Left lung (tissue), 10 donors: ENCODE data around the gene VPS13C. TPM values are rescaled to one million over a fixed set of nuclear protein-coding genes. Genes with fewer than 3 reads are reported as not detected.
A peak's percentile ranks its signal among the peaks of the same experiment; 100 is the strongest.

Source experiments
- ATAC-seq: fragments of 200-7000 bp; cut with Tn5 transposase; one replicate; pipeline ENCODE4 v1.9.1; 2020; ENCODE audit warnings: moderate library complexity
- DNase-seq, 4 donors: peaks; one replicate each; pipeline ENCODE4 v3.0.0-alpha.2; 2013 to 2020
- H3K27ac ChIP-seq, 2 donors: fragments of 200-600 bp; sonication (generic) in 1 of 2; one replicate each; pipeline versions ENCODE4 v1.5.0 to v1.8.0; 2020 to 2021
- H3K27me3 ChIP-seq, 2 donors: fragments of 200-600 bp; sonication (generic) in 1 of 2; one replicate each; pipeline versions ENCODE4 v1.5.0 to v1.8.0; 2020 to 2021
- H3K36me3 ChIP-seq, 2 donors: fragments of 200-600 bp; sonication (generic) in 1 of 2; one replicate each; pipeline versions ENCODE4 v1.5.0 to v1.8.0; 2020 to 2021
- H3K4me1 ChIP-seq, 2 donors: fragments of 200-600 bp; one replicate each; pipeline ENCODE4 v1.8.0; 2021
- H3K4me3 ChIP-seq, 2 donors: fragments of 200-600 bp; sonication (generic) in 1 of 2; one replicate each; pipeline versions ENCODE4 v1.5.0 to v1.8.0; 2020 to 2021; ENCODE audit warnings: mild to moderate bottlenecking in 1 of 2
- H3K9me3 ChIP-seq, 2 donors: fragments of 200-600 bp; sonication (generic) in 1 of 2; one replicate each; pipeline versions ENCODE4 v1.5.0 to v1.8.0; 2020 to 2021
- CTCF ChIP-seq, 2 donors: fragments of 200-600 bp; sonication (generic) in 1 of 2; IDR thresholded peaks; one replicate each; pipeline versions ENCODE4 v1.5.0 to v1.8.0; 2021; ENCODE audit warnings: antibody characterized with exemption in 2 of 2
- intact Hi-C, 2 donors: fragments of 100-400 bp; cut with DNase I; formaldehyde crosslinking; loops; one replicate each; pipeline versions ENCODE4 v1.11.2 to v1.14.2; 2022
- polyA plus RNA-seq, 6 donors: library from polyadenylated mRNA; unstranded; fragments of 120-200 nt; gene quantifications; one replicate each; pipeline ENCODE4 v1.2.1, GENCODE V29; 2013; ENCODE audit not compliant: insufficient read length in 6 of 6
- total RNA-seq, 2 donors: library from RNA; stranded (reverse); fragmentation: NEBNext Ultra II Directional; extraction: Animal tissue kit (Norgen Biotek cat#: 25700); gene quantifications; one replicate each; pipeline ENCODE4 v1.2.1, GENCODE V29; 2021
- donor health status: DM: no; HTN: yes; CAD: no.
- donor health status: DM: no; HTN: no; CAD: no.

VPS13C gene
- total and polyA plus RNA-seq, 8 donors, result 54.8 to 96.7 (median 61.4) TPM

- Histone ChIP-seq H3K9me3 (no peaks in the 10 kb centered on the region), H3K27me3 (no peaks in the 10 kb centered on the region), H3K27ac (no peak overlapping the region), H3K36me3 (peaks cover 0 to 86% of the 10 kb centered on the region in 2 donors), H3K4me1 (no peaks in the 10 kb centered on the region), H3K4me3 (no peak overlapping the region)
- no peak for TF ChIP-seq CTCF (IDR thresholded peaks at IDR 0.05)
- no peak for ATAC-seq
- intact Hi-C loops, result no loop called here
- DNase-seq, result no peak
Measured at GRCh38 chr15:61915640-61916039, 144.6 kb downstream of the VPS13C start.

GRCh38 chr15:61910839-61911369 lies 149.3 kb downstream of the VPS13C start:
- H3K9me3 ChIP-seq, result no peaks in the 10 kb centered on the region
- TF ChIP-seq CTCF (IDR thresholded peaks at IDR 0.05), result no peak
- no peaks in the 10 kb centered on the region for H3K27me3 ChIP-seq
- peak; percentile 34 for ATAC-seq
- H3K36me3 ChIP-seq, result peaks cover 0 to 95% of the 10 kb centered on the region in 2 donors
- intact Hi-C loops, result no loop called here
- H3K4me1 ChIP-seq, result no peaks in the 10 kb centered on the region
- H3K27ac ChIP-seq, result no peak overlapping the region
- DNase-seq, result no peak
- no peak overlapping the region for H3K4me3 ChIP-seq

GRCh38 chr15:61908241-61908640 lies 152.0 kb downstream of the VPS13C start:
- TF ChIP-seq CTCF (IDR thresholded peaks at IDR 0.05), result no peak
- Histone ChIP-seq H3K4me3 (no peak overlapping the region), H3K36me3 (peaks cover 0 to 84% of the 10 kb centered on the region in 2 donors), H3K27ac (no peak overlapping the region), H3K9me3 (no peaks in the 10 kb centered on the region), H3K27me3 (no peaks in the 10 kb centered on the region), H3K4me1 (no peaks in the 10 kb centered on the region)
- DNase-seq (no peak), ATAC-seq (no peak)
- intact Hi-C loops, result no loop called here

DNA sequence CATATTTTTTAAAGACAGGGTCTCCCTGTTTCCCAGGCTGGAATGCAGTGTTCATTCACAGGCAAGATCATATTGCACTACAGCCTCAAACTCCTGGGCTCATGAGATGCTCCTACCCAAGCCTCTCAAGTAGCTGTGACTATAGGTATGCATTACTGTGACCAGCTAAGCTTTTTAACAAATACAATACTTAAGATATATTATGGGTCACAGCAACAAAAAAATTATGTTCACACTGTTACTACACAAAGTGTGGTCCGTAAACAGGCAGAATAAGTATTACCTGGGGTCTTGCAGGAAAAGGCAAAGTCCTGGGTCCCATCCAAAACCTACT lies 152.5 kb downstream of the VPS13C start:
- Histone ChIP-seq H3K27ac (no peak overlapping the region), H3K36me3 (peaks cover 0 to 86% of the 10 kb centered on the region in 2 donors), H3K9me3 (no peaks in the 10 kb centered on the region), H3K4me1 (no peaks in the 10 kb centered on the region), H3K4me3 (no peak overlapping the region), H3K27me3 (no peaks in the 10 kb centered on the region)
- ATAC-seq (no peak), DNase-seq (no peak)
- no peak for TF ChIP-seq CTCF (IDR thresholded peaks at IDR 0.05)
- intact Hi-C loops, result no loop called here

DNA sequence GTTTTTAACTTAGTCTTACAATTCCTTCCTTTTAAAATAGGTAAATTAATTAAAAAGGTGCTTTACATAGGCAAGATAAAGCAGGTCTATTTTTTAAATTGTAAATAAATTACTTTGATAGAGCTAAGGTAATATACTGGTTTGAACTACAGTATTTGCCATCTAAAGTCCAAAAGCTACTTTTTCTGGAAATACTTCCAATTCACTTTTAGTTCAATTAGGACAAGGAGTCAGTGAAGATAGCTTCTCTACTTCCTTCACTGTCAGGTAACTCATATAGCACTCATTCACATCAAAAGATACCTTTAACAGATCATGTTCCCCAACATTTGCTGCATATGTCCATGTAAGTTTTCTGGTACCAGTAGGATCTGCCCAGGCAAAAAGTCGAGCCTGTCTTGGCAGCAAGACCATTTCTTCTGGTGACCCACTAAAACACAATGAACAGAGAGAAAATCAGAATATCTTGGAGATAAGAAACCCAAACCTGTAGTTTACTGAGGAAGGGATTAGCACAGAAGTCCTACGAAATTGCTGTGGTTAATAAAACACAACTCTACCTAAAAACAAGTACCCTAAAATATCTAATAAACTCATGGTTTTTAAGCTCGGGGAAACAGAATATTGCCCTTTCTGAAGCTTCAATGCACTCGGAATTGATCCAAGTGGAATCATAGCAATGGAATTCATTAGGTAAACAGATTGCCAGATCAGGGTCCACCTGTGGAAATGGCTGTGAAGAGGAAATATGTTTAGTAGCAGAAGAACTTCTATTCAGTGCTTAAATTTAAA lies 153.1 kb downstream of the VPS13C start:
- TF ChIP-seq CTCF (IDR thresholded peaks at IDR 0.05), result no peak
- ATAC-seq, result no peak
- no peak for DNase-seq
- Histone ChIP-seq H3K9me3 (no peaks in the 10 kb centered on the region), H3K27me3 (no peaks in the 10 kb centered on the region), H3K27ac (no peak overlapping the region), H3K4me3 (no peak overlapping the region), H3K4me1 (no peaks in the 10 kb centered on the region), H3K36me3 (peaks cover 0 to 84% of the 10 kb centered on the region in 2 donors)
- intact Hi-C loops, result no loop called here
